T-helper 2 cell treated with Interferon-gamma antibody and Interleukin-4, amounts not matched to agents 5 μg/mL and 100 μg/mL, for 36 hours (primary cell): ENCODE results near the gene SH3RF3.

Experiments
- DNase-seq: peaks from one replicate; pipeline ENCODE4 v3.0.0; 2021; ENCODE audit warnings: low spot score
- H3K27ac Mint-ChIP-seq: one replicate; pipeline ENCODE4 v1.8.0; 2021; ENCODE audit warnings: mild to moderate bottlenecking, mixed read lengths
- H3K27me3 Mint-ChIP-seq: one replicate; pipeline ENCODE4 v1.8.0; 2021; ENCODE audit warnings: low read depth, mixed read lengths
- H3K36me3 Mint-ChIP-seq: one replicate; pipeline ENCODE4 v1.8.0; 2021; ENCODE audit warnings: low read depth, mixed read lengths
- H3K4me1 Mint-ChIP-seq: one replicate; pipeline ENCODE4 v1.8.0; 2021; ENCODE audit warnings: low read depth, mixed read lengths
- H3K4me3 Mint-ChIP-seq: one replicate; pipeline ENCODE4 v1.8.0; 2022; ENCODE audit warnings: mild to moderate bottlenecking, moderate library complexity, mixed read lengths
- H3K9me3 Mint-ChIP-seq: one replicate; pipeline ENCODE4 v1.8.0; 2021; ENCODE audit warnings: mixed read lengths

Gene SH3RF3

DNA sequence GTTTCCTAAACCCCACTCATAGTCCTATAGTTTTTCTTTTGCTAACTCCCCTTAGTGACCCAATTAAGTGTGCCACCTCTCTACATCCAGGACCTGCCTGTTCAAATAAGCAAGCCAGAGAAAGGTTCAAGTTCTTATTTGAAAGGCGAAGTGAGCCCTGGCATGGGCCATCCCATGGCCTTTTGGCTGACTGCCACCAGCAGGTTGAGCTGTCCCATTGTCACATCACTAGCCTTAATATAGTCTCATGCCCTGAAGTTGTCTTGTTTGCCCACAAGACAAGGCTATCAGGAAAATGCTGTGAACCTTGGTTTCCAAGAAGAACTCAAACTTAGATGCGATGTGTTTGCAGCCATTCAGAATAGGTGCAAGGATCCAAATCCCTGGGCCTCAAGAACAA, 158.8 kb downstream of the SH3RF3 start:
- Mint-ChIP-seq H3K9me3 (no peaks in the 10 kb centered on the region), H3K27ac (no peak overlapping the region), H3K4me3 (no peak overlapping the region), H3K4me1 (no peaks in the 10 kb centered on the region), H3K36me3 (no peaks in the 10 kb centered on the region), H3K27me3 (peaks cover 3% of the 10 kb centered on the region)
- no peak for DNase-seq

DNA sequence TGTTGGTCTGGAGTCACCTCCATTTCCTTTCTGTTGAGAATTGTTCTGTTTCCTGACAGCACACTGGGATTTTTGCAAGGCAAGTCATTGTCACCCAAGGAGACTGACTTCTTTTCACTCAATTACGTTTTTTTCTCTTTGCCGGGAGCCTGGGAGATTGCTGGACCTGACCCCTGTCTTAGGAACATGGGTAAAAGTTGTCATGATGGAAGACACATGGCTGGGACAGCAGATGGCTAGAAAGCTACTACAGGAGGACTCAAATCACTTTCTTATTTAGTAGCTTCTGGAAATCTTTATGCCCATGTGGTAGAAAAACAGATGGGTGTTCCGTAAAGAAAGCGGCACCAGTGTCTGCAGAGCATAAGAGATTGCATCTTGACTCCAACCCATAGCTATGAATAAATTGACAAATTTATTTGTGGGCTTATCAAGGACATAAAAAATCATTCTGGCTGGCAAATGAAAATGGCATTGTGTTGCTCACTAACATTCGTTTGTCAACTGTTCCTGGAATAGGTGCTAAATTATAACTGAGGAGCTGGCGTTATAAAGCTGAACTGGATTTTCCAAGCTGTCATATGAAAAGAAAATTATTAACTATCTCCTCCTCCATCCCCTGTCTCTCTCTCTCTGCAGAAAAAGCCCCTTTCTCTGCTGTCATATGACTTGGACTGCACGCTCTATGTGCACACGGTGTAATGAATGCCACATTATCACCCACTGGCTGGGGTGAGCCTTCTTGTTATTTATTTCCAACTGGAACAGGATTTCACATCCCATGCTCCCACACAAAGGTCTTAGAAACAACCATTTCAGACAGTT, 159.8 kb downstream of the SH3RF3 start:
- Mint-ChIP-seq H3K36me3 (no peaks in the 10 kb centered on the region), H3K27me3 (peaks cover 3% of the 10 kb centered on the region), H3K9me3 (no peaks in the 10 kb centered on the region), H3K27ac (no peak overlapping the region), H3K4me3 (no peak overlapping the region), H3K4me1 (no peaks in the 10 kb centered on the region)
- DNase-seq = no peak

DNA sequence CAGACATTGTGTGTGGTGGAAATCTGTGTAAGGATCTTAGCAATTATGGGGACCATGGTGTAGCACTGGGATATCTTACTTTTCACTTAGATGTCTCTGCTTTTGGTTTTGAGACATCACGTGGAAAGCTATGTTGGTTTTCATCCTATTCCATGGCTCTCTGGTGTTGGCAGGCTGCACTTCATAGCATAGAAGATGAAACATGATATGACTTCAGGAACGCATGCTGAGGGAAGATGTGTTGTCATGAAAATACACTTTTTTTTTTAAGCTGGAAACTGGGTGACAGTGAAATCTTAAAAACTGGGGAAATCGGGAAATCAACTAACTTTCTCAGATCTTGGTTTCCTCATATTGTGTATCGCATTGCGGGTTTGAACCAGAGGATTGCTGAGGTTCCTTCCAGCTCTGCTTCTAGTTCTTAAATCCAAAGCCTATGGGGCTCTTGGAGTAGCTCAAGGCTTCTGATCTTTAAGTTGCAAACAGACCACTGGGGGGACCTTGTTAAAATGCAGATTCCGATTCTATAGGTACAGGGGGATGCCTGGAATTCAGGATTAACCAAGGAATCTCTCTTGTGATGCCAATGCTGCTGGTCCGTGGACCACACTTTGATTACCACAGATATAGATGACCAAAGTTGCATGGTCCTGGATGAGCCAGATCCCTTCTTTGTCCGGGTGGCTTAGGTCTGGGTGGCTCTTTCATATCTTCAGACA, 160.7 kb downstream of the SH3RF3 start:
- Mint-ChIP-seq H3K27me3 (peaks cover 3% of the 10 kb centered on the region), H3K36me3 (no peaks in the 10 kb centered on the region), H3K9me3 (no peaks in the 10 kb centered on the region), H3K4me3 (no peak overlapping the region), H3K4me1 (no peaks in the 10 kb centered on the region), H3K27ac (no peak overlapping the region)
- no peak for DNase-seq

GRCh38 chr2:109290887-109291643, 162.1 kb downstream of the SH3RF3 start:
- Mint-ChIP-seq H3K27me3 (peaks cover 3% of the 10 kb centered on the region), H3K4me3 (no peak overlapping the region), H3K36me3 (no peaks in the 10 kb centered on the region), H3K4me1 (no peaks in the 10 kb centered on the region), H3K9me3 (no peaks in the 10 kb centered on the region), H3K27ac (no peak overlapping the region)
- DNase-seq = no peak

DNA sequence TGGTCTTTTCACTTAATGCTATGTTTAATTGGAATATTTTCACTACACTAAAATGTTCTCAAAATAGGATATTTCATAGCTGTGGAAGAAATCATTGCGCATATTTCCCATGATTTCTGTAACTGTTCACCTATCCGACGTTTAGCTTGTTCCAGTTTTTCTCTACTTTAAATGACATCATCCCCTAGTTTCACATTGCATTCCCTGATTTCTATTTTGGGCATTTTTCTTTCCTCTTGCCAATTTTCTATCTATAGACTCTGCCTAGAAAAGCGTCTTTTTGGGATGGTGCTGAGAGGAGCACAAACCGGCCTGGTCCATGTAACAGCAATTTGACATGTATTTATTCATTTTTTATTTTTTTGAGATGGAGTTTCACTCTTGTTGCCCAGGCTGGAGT, 163.4 kb downstream of the SH3RF3 start:
- H3K4me3 Mint-ChIP-seq = no peak overlapping the region
- H3K27ac Mint-ChIP-seq = no peak overlapping the region
- peaks cover 3% of the 10 kb centered on the region for H3K27me3 Mint-ChIP-seq
- DNase-seq = no peak
- H3K9me3 Mint-ChIP-seq = no peaks in the 10 kb centered on the region
- no peaks in the 10 kb centered on the region for H3K36me3 Mint-ChIP-seq
- no peaks in the 10 kb centered on the region for H3K4me1 Mint-ChIP-seq

DNA sequence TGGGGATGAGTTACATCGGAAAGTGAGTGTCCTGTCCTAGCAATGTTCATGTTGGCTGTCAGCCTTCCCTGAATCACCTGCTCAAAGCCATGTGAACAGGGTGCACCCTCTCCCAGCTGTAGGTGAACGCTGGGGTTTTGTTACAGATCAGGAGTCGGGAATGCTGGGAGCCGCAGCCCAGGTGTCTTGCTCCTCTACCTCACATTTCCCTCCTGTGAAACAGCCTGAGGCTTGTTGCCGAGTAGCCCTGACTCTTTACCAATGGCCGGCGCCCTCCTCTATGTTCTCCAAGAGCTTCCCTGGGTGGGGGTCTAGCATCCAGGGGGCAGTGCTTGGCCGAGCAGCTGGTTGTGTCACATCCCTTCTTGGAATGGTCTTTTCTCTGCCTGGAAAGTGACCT, 164.7 kb downstream of the SH3RF3 start:
- no peaks in the 10 kb centered on the region for H3K9me3 Mint-ChIP-seq
- H3K36me3 Mint-ChIP-seq = no peaks in the 10 kb centered on the region
- H3K27ac Mint-ChIP-seq = no peak overlapping the region
- peaks cover 3% of the 10 kb centered on the region for H3K27me3 Mint-ChIP-seq
- H3K4me1 Mint-ChIP-seq = no peaks in the 10 kb centered on the region
- no peak for DNase-seq
- H3K4me3 Mint-ChIP-seq = no peak overlapping the region

- Mint-ChIP-seq H3K36me3 (no peaks in the 10 kb centered on the region), H3K27me3 (no peaks in the 10 kb centered on the region), H3K4me3 (no peak overlapping the region), H3K4me1 (no peaks in the 10 kb centered on the region), H3K27ac (no peak overlapping the region), H3K9me3 (no peaks in the 10 kb centered on the region)
- no peak for DNase-seq
These were observed 165.5 kb downstream of the SH3RF3 start for GRCh38 chr2:109294523-109294922.

DNA sequence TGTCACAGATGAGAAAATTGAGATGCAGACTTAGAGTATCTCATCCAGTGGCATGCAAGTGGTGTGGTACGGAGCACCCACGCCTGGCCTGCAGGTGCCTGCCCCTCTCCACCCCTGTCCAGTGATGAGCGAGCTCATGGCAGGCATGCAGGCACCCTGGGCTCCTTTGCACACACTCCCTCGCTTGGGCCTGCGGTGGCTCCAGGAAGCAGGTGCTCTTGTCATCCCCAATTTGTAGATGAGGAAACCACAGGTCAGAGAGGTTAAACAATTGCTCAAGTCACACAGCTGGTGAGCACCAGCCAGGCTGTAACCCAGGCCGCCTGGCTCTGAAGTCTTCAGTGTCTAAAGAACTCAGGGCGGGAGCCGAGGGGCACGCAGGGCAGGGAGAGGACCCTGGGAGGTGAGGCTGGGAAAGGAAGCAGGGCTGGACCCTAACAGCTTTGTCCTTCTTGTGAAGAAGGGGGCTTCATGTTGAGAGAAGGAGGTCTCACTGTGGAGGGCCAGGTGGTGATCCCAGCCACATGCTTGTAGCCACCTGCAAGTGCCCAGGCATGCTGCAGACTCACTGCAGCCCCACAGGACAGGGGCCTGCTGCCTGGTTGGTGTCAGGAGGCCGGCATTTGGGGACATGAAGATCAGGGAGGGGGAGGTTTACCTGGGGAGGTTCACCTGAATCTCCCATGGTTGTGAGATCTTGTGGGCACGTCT, 166.2 kb downstream of the SH3RF3 start:
- no peaks in the 10 kb centered on the region for H3K4me1 Mint-ChIP-seq
- H3K9me3 Mint-ChIP-seq = no peaks in the 10 kb centered on the region
- H3K27me3 Mint-ChIP-seq = no peaks in the 10 kb centered on the region
- DNase-seq = no peak
- no peak overlapping the region for H3K27ac Mint-ChIP-seq
- H3K36me3 Mint-ChIP-seq = no peaks in the 10 kb centered on the region
- H3K4me3 Mint-ChIP-seq = no peak overlapping the region

GRCh38 chr2:109295781-109296117, 166.7 kb downstream of the SH3RF3 start:
- DNase-seq = no peak
- H3K9me3 Mint-ChIP-seq = no peaks in the 10 kb centered on the region
- H3K27me3 Mint-ChIP-seq = no peaks in the 10 kb centered on the region
- no peaks in the 10 kb centered on the region for H3K36me3 Mint-ChIP-seq
- H3K4me1 Mint-ChIP-seq = no peaks in the 10 kb centered on the region
- H3K4me3 Mint-ChIP-seq = no peak overlapping the region
- no peak overlapping the region for H3K27ac Mint-ChIP-seq

- H3K4me3 Mint-ChIP-seq = no peak overlapping the region
- no peak overlapping the region for H3K27ac Mint-ChIP-seq
- DNase-seq = no peak
- H3K9me3 Mint-ChIP-seq = no peaks in the 10 kb centered on the region
- H3K36me3 Mint-ChIP-seq = no peaks in the 10 kb centered on the region
- H3K27me3 Mint-ChIP-seq = no peaks in the 10 kb centered on the region
- H3K4me1 Mint-ChIP-seq = no peaks in the 10 kb centered on the region
These were observed 168.8 kb downstream of the SH3RF3 start for GRCh38 chr2:109297566-109298490.

DNA sequence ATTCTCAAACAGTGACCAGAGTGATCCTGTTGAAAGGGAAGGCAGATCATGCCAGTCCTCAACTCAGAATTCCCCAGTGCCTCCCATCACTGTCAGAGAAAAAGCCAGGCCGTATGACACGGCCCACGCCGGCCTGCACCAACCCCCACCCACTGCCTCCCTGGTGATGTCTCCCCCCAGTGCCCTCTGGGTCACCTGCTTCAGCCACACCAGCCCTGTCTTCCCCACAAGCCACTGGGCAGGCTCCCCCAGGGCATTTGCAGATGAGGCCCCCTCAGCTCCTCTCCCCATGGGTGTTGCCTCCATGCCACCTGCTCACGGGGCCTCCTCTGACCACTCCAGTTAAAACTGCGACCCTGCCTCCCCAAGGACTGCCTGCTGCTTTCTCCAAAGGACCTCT, 169.8 kb downstream of the SH3RF3 start:
- no peaks in the 10 kb centered on the region for H3K4me1 Mint-ChIP-seq
- no peak for DNase-seq
- H3K27me3 Mint-ChIP-seq = no peaks in the 10 kb centered on the region
- no peaks in the 10 kb centered on the region for H3K9me3 Mint-ChIP-seq
- H3K36me3 Mint-ChIP-seq = no peaks in the 10 kb centered on the region
- H3K27ac Mint-ChIP-seq = no peak overlapping the region
- H3K4me3 Mint-ChIP-seq = no peak overlapping the region

DNA sequence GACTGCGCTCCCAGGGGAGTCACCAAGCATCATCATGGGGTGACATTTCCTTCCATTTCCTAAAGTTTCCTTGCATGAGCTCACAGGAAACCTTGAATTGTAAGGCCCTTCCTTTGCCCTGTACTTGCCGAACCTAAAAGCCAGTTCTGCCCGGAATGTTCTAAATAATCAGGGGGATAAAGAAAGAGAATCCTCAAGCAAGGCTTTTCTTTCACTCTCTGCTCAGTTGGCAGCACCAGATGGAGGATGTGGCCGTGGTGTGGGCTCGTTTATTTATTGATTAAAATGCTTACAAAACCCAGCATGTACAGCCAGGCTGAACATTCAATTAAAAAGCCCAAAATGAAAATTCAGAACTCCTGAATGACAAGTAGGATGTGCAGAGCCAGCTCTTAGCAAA, 170.5 kb downstream of the SH3RF3 start:
- H3K4me3 Mint-ChIP-seq = no peak overlapping the region
- peaks cover 2% of the 10 kb centered on the region for H3K27me3 Mint-ChIP-seq
- H3K36me3 Mint-ChIP-seq = no peaks in the 10 kb centered on the region
- no peak overlapping the region for H3K27ac Mint-ChIP-seq
- H3K9me3 Mint-ChIP-seq = no peaks in the 10 kb centered on the region
- H3K4me1 Mint-ChIP-seq = no peaks in the 10 kb centered on the region
- DNase-seq = no peak

- Mint-ChIP-seq H3K9me3 (no peaks in the 10 kb centered on the region), H3K4me1 (no peaks in the 10 kb centered on the region), H3K27me3 (peaks cover 2% of the 10 kb centered on the region), H3K4me3 (no peak overlapping the region), H3K36me3 (no peaks in the 10 kb centered on the region), H3K27ac (no peak overlapping the region)
- no peak for DNase-seq
These were observed 171.6 kb downstream of the SH3RF3 start for GRCh38 chr2:109300582-109300981.
